ENCODE results near the gene TNNI3K. TPM values are rescaled to one million over a fixed set of nuclear protein-coding genes. Genes with fewer than 3 reads are reported as not detected.

The TNNI3K gene
- total and polyA plus RNA-seq, 4 donors = 0.41 to 1.4 TPM; not detected in 2

GRCh38 chr1:74486036-74486435, 250.8 kb downstream of the TNNI3K start:
- Histone ChIP-seq H3K27ac (ENCODE audit: low read depth in 1 of 2, low read length in 1 of 2) (peak overlapping the region in 1 of 2 donors; percentile 11), H3K4me3 (no peak overlapping the region), H3K9me3 (ENCODE audit: control insufficient read depth in 4 of 4, insufficient read depth in 3 of 4, low read length in 3 of 4) (no peaks in the 10 kb centered on the region), H3K27me3 (ENCODE audit: control insufficient read depth in 3 of 3, insufficient read depth in 3 of 3, low read length in 2 of 3) (no peaks in the 10 kb centered on the region), H3K4me1 (ENCODE audit: control insufficient read depth in 5 of 5, insufficient read depth in 5 of 5, low read length in 5 of 5) (peaks cover 0 to 3% (median 0%) of the 10 kb centered on the region in 5 donors), H3K9ac (ENCODE audit: insufficient read depth in 1 of 2, low read length in 2 of 2) (no peak overlapping the region), H3K36me3 (ENCODE audit: control insufficient read depth in 4 of 4, insufficient read depth in 4 of 4, low read length in 4 of 4) (no peaks in the 10 kb centered on the region)
- TF ChIP-seq, protein P1, sequence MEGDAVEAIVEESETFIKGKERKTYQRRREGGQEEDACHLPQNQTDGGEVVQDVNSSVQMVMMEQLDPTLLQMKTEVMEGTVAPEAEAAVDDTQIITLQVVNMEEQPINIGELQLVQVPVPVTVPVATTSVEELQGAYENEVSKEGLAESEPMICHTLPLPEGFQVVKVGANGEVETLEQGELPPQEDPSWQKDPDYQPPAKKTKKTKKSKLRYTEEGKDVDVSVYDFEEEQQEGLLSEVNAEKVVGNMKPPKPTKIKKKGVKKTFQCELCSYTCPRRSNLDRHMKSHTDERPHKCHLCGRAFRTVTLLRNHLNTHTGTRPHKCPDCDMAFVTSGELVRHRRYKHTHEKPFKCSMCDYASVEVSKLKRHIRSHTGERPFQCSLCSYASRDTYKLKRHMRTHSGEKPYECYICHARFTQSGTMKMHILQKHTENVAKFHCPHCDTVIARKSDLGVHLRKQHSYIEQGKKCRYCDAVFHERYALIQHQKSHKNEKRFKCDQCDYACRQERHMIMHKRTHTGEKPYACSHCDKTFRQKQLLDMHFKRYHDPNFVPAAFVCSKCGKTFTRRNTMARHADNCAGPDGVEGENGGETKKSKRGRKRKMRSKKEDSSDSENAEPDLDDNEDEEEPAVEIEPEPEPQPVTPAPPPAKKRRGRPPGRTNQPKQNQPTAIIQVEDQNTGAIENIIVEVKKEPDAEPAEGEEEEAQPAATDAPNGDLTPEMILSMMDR (IDR thresholded peaks at IDR 0.05; ENCODE audit: control extremely low read depth, extremely low read depth) = no peak
- ATAC-seq (ENCODE audit: insufficient read depth, low FRiP score) (no peak), DNase-seq (no peak)
- WGBS, 2 donors = 67 to 72% methylated on average over 1 of the region's 1 CpG

DNA sequence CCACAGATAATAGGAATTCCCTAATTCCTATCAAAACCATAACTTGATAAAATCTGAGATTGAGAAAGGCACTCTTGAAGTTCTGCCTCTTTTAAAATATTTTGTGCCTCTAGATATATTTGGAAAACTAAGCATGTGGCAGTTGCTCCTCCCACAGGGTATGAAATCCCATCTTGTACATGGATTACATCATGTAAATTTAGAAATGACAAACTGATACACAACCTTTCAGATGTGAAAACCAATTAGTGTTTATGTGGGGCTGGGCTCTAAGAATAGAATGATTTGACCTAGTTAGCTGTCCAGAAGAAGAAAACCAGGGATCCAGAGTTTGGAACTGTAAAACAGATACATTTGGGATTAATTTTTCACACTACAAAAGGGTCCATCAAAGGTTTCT, 261.5 kb downstream of the TNNI3K start:
- peaks cover 0 to 3% (median 0%) of the 10 kb centered on the region in 4 donors for H3K36me3 ChIP-seq (ENCODE audit: control insufficient read depth in 4 of 4, insufficient read depth in 4 of 4, low read length in 4 of 4)
- H3K4me3 ChIP-seq = no peak overlapping the region
- ATAC-seq (ENCODE audit: insufficient read depth, low FRiP score) = no peak
- TF ChIP-seq, protein P1 (IDR thresholded peaks at IDR 0.05; ENCODE audit: control extremely low read depth, extremely low read depth) = no peak
- H3K4me1 ChIP-seq (ENCODE audit: control insufficient read depth in 5 of 5, insufficient read depth in 5 of 5, low read length in 5 of 5) = peaks cover 0 to 3% (median 0%) of the 10 kb centered on the region in 5 donors
- no peak overlapping the region for H3K9ac ChIP-seq (ENCODE audit: insufficient read depth in 1 of 2, low read length in 2 of 2)
- H3K27ac ChIP-seq (ENCODE audit: low read depth in 1 of 2, low read length in 1 of 2) = no peak overlapping the region
- H3K27me3 ChIP-seq (ENCODE audit: control insufficient read depth in 3 of 3, insufficient read depth in 3 of 3, low read length in 2 of 3) = peaks cover 0 to 3% (median 0%) of the 10 kb centered on the region in 3 donors
- H3K9me3 ChIP-seq (ENCODE audit: control insufficient read depth in 4 of 4, insufficient read depth in 3 of 4, low read length in 3 of 4) = no peaks in the 10 kb centered on the region
- no peak for DNase-seq

DNA sequence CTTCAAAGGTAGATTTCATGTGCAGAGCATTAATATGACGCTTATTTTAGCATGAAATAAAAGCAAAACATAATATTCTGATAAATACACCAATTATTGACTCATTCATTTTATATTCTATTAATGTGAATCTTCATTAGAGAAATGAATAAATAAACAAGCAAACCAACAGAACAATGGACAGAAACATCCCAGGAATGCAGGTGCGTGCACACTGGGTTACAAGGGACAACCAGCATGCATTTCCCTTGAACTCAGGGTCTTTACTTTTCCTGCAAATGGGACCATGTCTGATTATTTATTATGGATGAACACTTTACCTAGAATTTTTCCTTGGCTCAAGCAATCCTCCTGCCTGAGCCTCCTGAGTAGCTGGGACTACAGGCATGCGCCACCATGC, 263.7 kb downstream of the TNNI3K start:
- no peak for ATAC-seq (ENCODE audit: insufficient read depth, low FRiP score)
- WGBS, 2 donors = 80 to 90% methylated on average over 3 of the region's 3 CpGs
- no peaks in the 10 kb centered on the region for H3K36me3 ChIP-seq (ENCODE audit: control insufficient read depth in 4 of 4, insufficient read depth in 4 of 4, low read length in 4 of 4)

More for the DNA sequence above, 263.7 kb downstream of the TNNI3K start:
- H3K9ac ChIP-seq (ENCODE audit: insufficient read depth in 1 of 2, low read length in 2 of 2) = no peak overlapping the region
- H3K4me1 ChIP-seq (ENCODE audit: control insufficient read depth in 5 of 5, insufficient read depth in 5 of 5, low read length in 5 of 5) = no peaks in the 10 kb centered on the region
- no peak for DNase-seq
- no peak overlapping the region for H3K27ac ChIP-seq (ENCODE audit: low read depth in 1 of 2, low read length in 1 of 2)
- peaks cover 0 to 3% (median 0%) of the 10 kb centered on the region in 3 donors for H3K27me3 ChIP-seq (ENCODE audit: control insufficient read depth in 3 of 3, insufficient read depth in 3 of 3, low read length in 2 of 3)
- TF ChIP-seq, protein P1 (IDR thresholded peaks at IDR 0.05; ENCODE audit: control extremely low read depth, extremely low read depth) = no peak
- no peak overlapping the region for H3K4me3 ChIP-seq
- H3K9me3 ChIP-seq (ENCODE audit: control insufficient read depth in 4 of 4, insufficient read depth in 3 of 4, low read length in 3 of 4) = no peaks in the 10 kb centered on the region

All from lung (tissue), 12 donors.